Measurements from ENCODE around the gene TBX21.

TBX21 gene

DNA sequence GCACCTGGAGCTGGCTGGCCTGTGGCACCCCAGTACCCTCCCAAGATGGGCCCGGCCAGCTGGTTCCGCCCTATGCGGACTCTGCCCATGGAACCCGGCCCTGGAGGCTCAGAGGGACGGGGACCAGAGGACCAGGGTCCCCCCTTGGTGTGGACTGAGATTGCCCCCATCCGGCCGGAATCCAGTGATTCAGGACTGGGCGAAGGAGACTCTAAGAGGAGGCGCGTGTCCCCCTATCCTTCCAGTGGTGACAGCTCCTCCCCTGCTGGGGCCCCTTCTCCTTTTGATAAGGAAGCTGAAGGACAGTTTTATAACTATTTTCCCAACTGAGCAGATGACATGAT is 12.0 kb downstream of the TBX21 start:
- no peak overlapping the region for H3K9ac ChIP-seq (ENCODE audit: low read length)
- DNase-seq, result no peak
- H3K27me3 ChIP-seq (replicated peaks; ENCODE audit: insufficient read depth, low read length), result peaks cover 31% of the 10 kb centered on the region

DNA sequence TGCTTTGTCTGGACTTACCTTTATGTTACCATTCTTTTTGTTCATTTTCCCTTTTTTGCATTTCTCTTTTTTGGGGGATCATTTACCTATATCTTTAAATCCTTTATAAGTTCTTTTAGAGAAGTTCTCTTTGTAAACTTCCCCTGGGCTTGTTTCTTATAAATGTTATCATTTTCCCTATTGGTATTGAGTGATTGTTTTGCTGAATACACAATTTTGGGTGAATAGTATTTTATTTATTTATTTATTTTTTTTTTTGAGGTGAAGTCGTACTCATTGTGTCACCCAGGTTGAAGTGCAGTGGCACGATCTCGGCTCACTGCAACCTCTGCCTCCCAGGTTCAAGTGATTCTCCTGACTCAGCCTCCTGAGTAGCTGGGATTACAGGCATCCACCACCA is 18.4 kb downstream of the TBX21 start:
- Histone ChIP-seq H3K9me3 (replicated peaks; ENCODE audit: insufficient read depth, low read length) (no peaks in the 10 kb centered on the region), H3K79me2 (ENCODE audit: low read length) (no peaks in the 10 kb centered on the region), H2AFZ (ENCODE audit: low read length) (no peak overlapping the region), H3K4me3 (ENCODE audit: low read length) (no peak overlapping the region), H3K36me3 (replicated peaks; ENCODE audit: insufficient read depth, low read length) (no peaks in the 10 kb centered on the region), H3K4me1 (ENCODE audit: low read length) (no peaks in the 10 kb centered on the region), H3K4me2 (ENCODE audit: low read depth, low read length) (no peak overlapping the region), H3F3A (ENCODE audit: insufficient read depth, low read length) (no peaks in the 10 kb centered on the region), H3K27ac (ENCODE audit: low read length) (no peak overlapping the region), H3K9ac (ENCODE audit: low read length) (no peak overlapping the region), H3K9me2 (replicated peaks; ENCODE audit: insufficient read depth, low read length) (no peaks in the 10 kb centered on the region), H3K27me3 (replicated peaks; ENCODE audit: insufficient read depth, low read length) (0 out of 2 replicates have a peak, but pooled peaks cover 8% of the 10 kb centered on the region), H4K20me1 (ENCODE audit: insufficient read depth, low read length) (no peaks in the 10 kb centered on the region)
- TF ChIP-seq EZH2phosphoT487 (IDR thresholded peaks at IDR 0.05; ENCODE audit: low read length) (no peak), EZH2 (optimal IDR thresholded peaks at IDR 0.05; ENCODE audit: low read depth, low read length) (no peak)
- TF ChIP-seq, protein P1, sequence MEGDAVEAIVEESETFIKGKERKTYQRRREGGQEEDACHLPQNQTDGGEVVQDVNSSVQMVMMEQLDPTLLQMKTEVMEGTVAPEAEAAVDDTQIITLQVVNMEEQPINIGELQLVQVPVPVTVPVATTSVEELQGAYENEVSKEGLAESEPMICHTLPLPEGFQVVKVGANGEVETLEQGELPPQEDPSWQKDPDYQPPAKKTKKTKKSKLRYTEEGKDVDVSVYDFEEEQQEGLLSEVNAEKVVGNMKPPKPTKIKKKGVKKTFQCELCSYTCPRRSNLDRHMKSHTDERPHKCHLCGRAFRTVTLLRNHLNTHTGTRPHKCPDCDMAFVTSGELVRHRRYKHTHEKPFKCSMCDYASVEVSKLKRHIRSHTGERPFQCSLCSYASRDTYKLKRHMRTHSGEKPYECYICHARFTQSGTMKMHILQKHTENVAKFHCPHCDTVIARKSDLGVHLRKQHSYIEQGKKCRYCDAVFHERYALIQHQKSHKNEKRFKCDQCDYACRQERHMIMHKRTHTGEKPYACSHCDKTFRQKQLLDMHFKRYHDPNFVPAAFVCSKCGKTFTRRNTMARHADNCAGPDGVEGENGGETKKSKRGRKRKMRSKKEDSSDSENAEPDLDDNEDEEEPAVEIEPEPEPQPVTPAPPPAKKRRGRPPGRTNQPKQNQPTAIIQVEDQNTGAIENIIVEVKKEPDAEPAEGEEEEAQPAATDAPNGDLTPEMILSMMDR (IDR thresholded peaks at IDR 0.05; ENCODE audit: low read length), result no peak
- DNase-seq, result no peak

More for the DNA sequence above, 12.0 kb downstream of the TBX21 start:
- no peak overlapping the region for H3K27ac ChIP-seq (ENCODE audit: low read length)
- H3K4me2 ChIP-seq (ENCODE audit: low read depth, low read length), result no peak overlapping the region
- no peaks in the 10 kb centered on the region for H3K9me2 ChIP-seq (replicated peaks; ENCODE audit: insufficient read depth, low read length)
- H3K79me2 ChIP-seq (ENCODE audit: low read length), result no peaks in the 10 kb centered on the region
- no peaks in the 10 kb centered on the region for H3F3A ChIP-seq (ENCODE audit: insufficient read depth, low read length)
- H3K36me3 ChIP-seq (replicated peaks; ENCODE audit: insufficient read depth, low read length), result no peaks in the 10 kb centered on the region
- H4K20me1 ChIP-seq (ENCODE audit: insufficient read depth, low read length), result no peaks in the 10 kb centered on the region
- H3K4me1 ChIP-seq (ENCODE audit: low read length), result no peaks in the 10 kb centered on the region
- TF ChIP-seq EZH2 (optimal IDR thresholded peaks at IDR 0.05; ENCODE audit: low read depth, low read length) (no peak), EZH2phosphoT487 (IDR thresholded peaks at IDR 0.05; ENCODE audit: low read length) (no peak)
- TF ChIP-seq, protein P1 (IDR thresholded peaks at IDR 0.05; ENCODE audit: low read length), result no peak
- no peak overlapping the region for H3K4me3 ChIP-seq (ENCODE audit: low read length)
- no peak overlapping the region for H2AFZ ChIP-seq (ENCODE audit: low read length)
- H3K9me3 ChIP-seq (replicated peaks; ENCODE audit: insufficient read depth, low read length), result no peaks in the 10 kb centered on the region

DNA sequence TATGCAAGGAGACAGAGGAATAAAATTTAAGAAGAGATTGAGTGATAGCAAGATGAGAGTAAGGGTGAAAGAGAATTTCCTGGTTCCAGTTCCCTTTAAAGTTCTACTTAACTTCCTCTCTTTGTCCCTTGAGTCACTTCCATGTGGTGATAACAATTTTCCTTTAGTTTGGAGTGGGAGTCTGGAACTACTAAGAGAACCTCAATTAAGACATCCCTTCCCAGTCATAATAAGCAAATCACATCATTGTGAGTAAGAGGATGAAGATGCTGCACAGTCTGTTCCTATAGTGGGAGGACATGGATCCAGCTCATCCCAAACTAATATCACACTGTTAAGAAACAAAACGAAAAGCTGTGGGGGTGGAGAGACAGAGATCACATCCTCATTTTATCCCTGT is 24.4 kb downstream of the TBX21 start:
- Histone ChIP-seq H3K27me3 (replicated peaks; ENCODE audit: insufficient read depth, low read length) (peaks cover 29% of the 10 kb centered on the region; the same call in 1 of the 2 replicates), H3K9me2 (replicated peaks; ENCODE audit: insufficient read depth, low read length) (no peaks in the 10 kb centered on the region), H3K27ac (ENCODE audit: low read length) (no peak overlapping the region), H4K20me1 (ENCODE audit: insufficient read depth, low read length) (no peaks in the 10 kb centered on the region), H3K9ac (ENCODE audit: low read length) (no peak overlapping the region), H3K36me3 (replicated peaks; ENCODE audit: insufficient read depth, low read length) (no peaks in the 10 kb centered on the region), H3K4me1 (ENCODE audit: low read length) (no peaks in the 10 kb centered on the region), H3F3A (ENCODE audit: insufficient read depth, low read length) (no peaks in the 10 kb centered on the region), H3K4me3 (ENCODE audit: low read length) (no peak overlapping the region), H2AFZ (ENCODE audit: low read length) (no peak overlapping the region), H3K4me2 (ENCODE audit: low read depth, low read length) (no peak overlapping the region), H3K9me3 (replicated peaks; ENCODE audit: insufficient read depth, low read length) (no peaks in the 10 kb centered on the region), H3K79me2 (ENCODE audit: low read length) (no peaks in the 10 kb centered on the region)
- no peak for DNase-seq
- TF ChIP-seq EZH2 (optimal IDR thresholded peaks at IDR 0.05; ENCODE audit: low read depth, low read length) (no peak), EZH2phosphoT487 (IDR thresholded peaks at IDR 0.05; ENCODE audit: low read length) (no peak)
- TF ChIP-seq, protein P1 (IDR thresholded peaks at IDR 0.05; ENCODE audit: low read length), result no peak
